ENCODE results near the gene EIF3I. TPM values are rescaled to one million over a fixed set of nuclear protein-coding genes. Genes with fewer than 3 reads are reported as not detected.

The EIF3I gene
- total RNA-seq, 1 experiment from 2014 or later, result 294 TPM

DNA sequence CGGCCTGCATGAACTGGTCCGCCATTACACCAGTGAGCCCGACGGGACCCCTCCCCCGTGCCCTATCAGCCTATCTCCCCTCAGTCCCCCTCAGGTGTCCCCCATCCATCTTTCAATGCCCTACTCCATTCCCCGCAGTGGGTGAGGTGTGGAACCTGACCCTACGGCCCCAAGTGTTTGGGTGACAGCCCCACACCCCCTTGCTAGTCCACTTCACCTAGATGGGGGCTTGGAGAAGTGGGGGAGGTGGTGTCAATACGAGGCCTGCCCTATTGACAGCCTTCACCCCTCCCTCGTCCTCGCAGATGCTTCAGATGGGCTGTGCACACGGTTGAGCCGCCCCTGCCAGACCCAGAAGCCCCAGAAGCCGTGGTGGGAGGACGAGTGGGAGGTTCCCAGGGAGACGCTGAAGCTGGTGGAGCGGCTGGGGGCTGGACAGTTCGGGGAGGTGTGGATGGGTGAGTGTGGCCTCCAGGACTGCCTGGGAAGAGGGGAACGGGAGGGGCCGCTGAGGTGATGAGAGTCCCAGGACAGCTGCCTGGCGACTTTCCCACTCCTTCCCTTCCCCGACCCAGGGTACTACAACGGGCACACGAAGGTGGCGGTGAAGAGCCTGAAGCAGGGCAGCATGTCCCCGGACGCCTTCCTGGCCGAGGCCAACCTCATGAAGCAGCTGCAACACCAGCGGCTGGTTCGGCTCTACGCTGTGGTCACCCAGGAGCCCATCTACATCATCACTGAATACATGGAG, 54.0 kb downstream of the EIF3I start:
- in situ Hi-C loops (cut with HindIII; ENCODE audit: low pct_unique_long_range_greater_than_20kb, low sequenced_read_pairs), result no loop called here
- intact Hi-C loops (cut with micrococcal nuclease; ENCODE audit: unreplicated experiment), result no loop called here
- Histone ChIP-seq H3K4me3 (ENCODE audit: low read depth in 2 of 2, low read length in 2 of 2) (no peak overlapping the region), H3K9me3 (ENCODE audit: control insufficient read depth, insufficient read depth, low read depth, low read length) (no peaks in the 10 kb centered on the region), H3K4me1 (ENCODE audit: control insufficient read depth, insufficient read depth, low read length) (peaks cover 12% of the 10 kb centered on the region; the same call in 1 of the 2 replicates), H3K27ac (ENCODE audit: low read length) (no peak overlapping the region), H3K36me3 (ENCODE audit: control insufficient read depth, insufficient read depth, low read length) (no peaks in the 10 kb centered on the region), H3K27me3 (ENCODE audit: control insufficient read depth, insufficient read depth, low read length) (no peaks in the 10 kb centered on the region)
- no peak for TF ChIP-seq TCF7L2 (IDR thresholded peaks at IDR 0.05; ENCODE audit: low read depth, low read length)
- TF ChIP-seq, protein P1, sequence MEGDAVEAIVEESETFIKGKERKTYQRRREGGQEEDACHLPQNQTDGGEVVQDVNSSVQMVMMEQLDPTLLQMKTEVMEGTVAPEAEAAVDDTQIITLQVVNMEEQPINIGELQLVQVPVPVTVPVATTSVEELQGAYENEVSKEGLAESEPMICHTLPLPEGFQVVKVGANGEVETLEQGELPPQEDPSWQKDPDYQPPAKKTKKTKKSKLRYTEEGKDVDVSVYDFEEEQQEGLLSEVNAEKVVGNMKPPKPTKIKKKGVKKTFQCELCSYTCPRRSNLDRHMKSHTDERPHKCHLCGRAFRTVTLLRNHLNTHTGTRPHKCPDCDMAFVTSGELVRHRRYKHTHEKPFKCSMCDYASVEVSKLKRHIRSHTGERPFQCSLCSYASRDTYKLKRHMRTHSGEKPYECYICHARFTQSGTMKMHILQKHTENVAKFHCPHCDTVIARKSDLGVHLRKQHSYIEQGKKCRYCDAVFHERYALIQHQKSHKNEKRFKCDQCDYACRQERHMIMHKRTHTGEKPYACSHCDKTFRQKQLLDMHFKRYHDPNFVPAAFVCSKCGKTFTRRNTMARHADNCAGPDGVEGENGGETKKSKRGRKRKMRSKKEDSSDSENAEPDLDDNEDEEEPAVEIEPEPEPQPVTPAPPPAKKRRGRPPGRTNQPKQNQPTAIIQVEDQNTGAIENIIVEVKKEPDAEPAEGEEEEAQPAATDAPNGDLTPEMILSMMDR (IDR thresholded peaks at IDR 0.05), result no peak
- TF ChIP-seq POLR2AphosphoS5 (IDR thresholded peaks at IDR 0.05; ENCODE audit: low read depth, low read length), result no peak
- TF ChIP-seq, protein P2, sequence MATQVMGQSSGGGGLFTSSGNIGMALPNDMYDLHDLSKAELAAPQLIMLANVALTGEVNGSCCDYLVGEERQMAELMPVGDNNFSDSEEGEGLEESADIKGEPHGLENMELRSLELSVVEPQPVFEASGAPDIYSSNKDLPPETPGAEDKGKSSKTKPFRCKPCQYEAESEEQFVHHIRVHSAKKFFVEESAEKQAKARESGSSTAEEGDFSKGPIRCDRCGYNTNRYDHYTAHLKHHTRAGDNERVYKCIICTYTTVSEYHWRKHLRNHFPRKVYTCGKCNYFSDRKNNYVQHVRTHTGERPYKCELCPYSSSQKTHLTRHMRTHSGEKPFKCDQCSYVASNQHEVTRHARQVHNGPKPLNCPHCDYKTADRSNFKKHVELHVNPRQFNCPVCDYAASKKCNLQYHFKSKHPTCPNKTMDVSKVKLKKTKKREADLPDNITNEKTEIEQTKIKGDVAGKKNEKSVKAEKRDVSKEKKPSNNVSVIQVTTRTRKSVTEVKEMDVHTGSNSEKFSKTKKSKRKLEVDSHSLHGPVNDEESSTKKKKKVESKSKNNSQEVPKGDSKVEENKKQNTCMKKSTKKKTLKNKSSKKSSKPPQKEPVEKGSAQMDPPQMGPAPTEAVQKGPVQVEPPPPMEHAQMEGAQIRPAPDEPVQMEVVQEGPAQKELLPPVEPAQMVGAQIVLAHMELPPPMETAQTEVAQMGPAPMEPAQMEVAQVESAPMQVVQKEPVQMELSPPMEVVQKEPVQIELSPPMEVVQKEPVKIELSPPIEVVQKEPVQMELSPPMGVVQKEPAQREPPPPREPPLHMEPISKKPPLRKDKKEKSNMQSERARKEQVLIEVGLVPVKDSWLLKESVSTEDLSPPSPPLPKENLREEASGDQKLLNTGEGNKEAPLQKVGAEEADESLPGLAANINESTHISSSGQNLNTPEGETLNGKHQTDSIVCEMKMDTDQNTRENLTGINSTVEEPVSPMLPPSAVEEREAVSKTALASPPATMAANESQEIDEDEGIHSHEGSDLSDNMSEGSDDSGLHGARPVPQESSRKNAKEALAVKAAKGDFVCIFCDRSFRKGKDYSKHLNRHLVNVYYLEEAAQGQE (IDR thresholded peaks at IDR 0.05; ENCODE audit: insufficient read depth in 1 of 2, low read depth in 2 of 2, low read length in 1 of 2), result no peak
- no peak for TF ChIP-seq SIN3A (IDR thresholded peaks at IDR 0.05; ENCODE audit: borderline replicate concordance, insufficient read depth, low read depth, low read length)
- ChIA-PET POLR2A (no interaction called here), CTCF (no interaction called here)
- no peak for DNase-seq (ENCODE audit: low read depth, low spot score)
- no TSS peak for BruUV-seq (replicated peaks)
- ATAC-seq, result no peak

Other genes starting within 250 kb of the EIF3I start
- gene KHDRBS1, start 208.5 kb upstream of the EIF3I start, total RNA-seq (2021; ENCODE audit: unreplicated experiment), result 163 TPM
- 35.0 TPM for gene TMEM39B, start 149.5 kb upstream of the EIF3I start, total RNA-seq (2021; ENCODE audit: unreplicated experiment)
- 116 TPM for gene KPNA6, start 114.4 kb upstream of the EIF3I start, total RNA-seq (2021; ENCODE audit: unreplicated experiment)
- 115 TPM for gene TXLNA, start 42.7 kb upstream of the EIF3I start, total RNA-seq (2021; ENCODE audit: unreplicated experiment)
- gene CCDC28B, start 21.8 kb upstream of the EIF3I start, total RNA-seq (2021; ENCODE audit: unreplicated experiment), result 10.8 TPM
- 4.4 TPM for gene IQCC, start 16.7 kb upstream of the EIF3I start, total RNA-seq (2021; ENCODE audit: unreplicated experiment)
- gene DCDC2B, start 13.3 kb upstream of the EIF3I start, total RNA-seq (2021; ENCODE audit: unreplicated experiment), result not detected
- 23.3 TPM for gene TMEM234, start 54 bp upstream of the EIF3I start, total RNA-seq (2021; ENCODE audit: unreplicated experiment)
- 1.9 TPM for gene FAM167B, start 24.8 kb downstream of the EIF3I start, total RNA-seq (2021; ENCODE audit: unreplicated experiment)
- 0.57 TPM for gene LCK, start 28.9 kb downstream of the EIF3I start, total RNA-seq (2021; ENCODE audit: unreplicated experiment)
- 256 TPM for gene HDAC1, start 69.7 kb downstream of the EIF3I start, total RNA-seq (2021; ENCODE audit: unreplicated experiment)
- gene MARCKSL1, start 113.8 kb downstream of the EIF3I start, total RNA-seq (2021; ENCODE audit: unreplicated experiment), result 176 TPM
- gene FAM229A, start 140.1 kb downstream of the EIF3I start, total RNA-seq (2021; ENCODE audit: unreplicated experiment), result 6.7 TPM
- gene TSSK3, start 140.1 kb downstream of the EIF3I start, total RNA-seq (2021; ENCODE audit: unreplicated experiment), result 3.6 TPM
- 64.9 TPM for gene BSDC1, start 172.0 kb downstream of the EIF3I start, total RNA-seq (2021; ENCODE audit: unreplicated experiment)
- gene ZBTB8B, start 242.7 kb downstream of the EIF3I start, total RNA-seq (2021; ENCODE audit: unreplicated experiment), result 0.08 TPM